Adrenal gland (tissue), 5 donors: ENCODE data around the gene PTPN1.

Experiments used
- CTCF ChIP-seq, 6 experiments: fragments of 450-650 bp in 4 of 6; fragments of 200-600 bp in 2 of 6; sonication (generic) in 1 of 6; IDR thresholded peaks; 1 replicate in 5 of 6; 2 replicates in 1 of 6; pipeline versions ENCODE4 v1.5.1 to v1.8.0; 2016 to 2021; ENCODE audit warnings: antibody characterized with exemption in 6 of 6, mild to moderate bottlenecking in 2 of 6, moderate library complexity in 1 of 6
- POLR2A ChIP-seq, 2 donors: fragments of 450-650 bp; IDR thresholded peaks; one replicate each; pipeline ENCODE4 v1.6.1; 2017; ENCODE audit warnings: antibody characterized with exemption in 2 of 2, mild to moderate bottlenecking in 2 of 2, moderate library complexity in 1 of 2
- donor health status: DM: no; HTN: no; CAD: no.

- TF ChIP-seq CTCF (IDR thresholded peaks at IDR 0.05) (no peak), POLR2A (IDR thresholded peaks at IDR 0.05) (no peak)
Measured at GRCh38 chr20:50513169-50514034, 3.2 kb downstream of the PTPN1 start.
